Measurements from ENCODE around the gene APOBR. TPM values are rescaled to one million over a fixed set of nuclear protein-coding genes. Genes with fewer than 3 reads are reported as not detected.

The APOBR gene
- total and polyA plus RNA-seq, 9 of the 15 experiments (the other 6 are each of a cell fraction or from before 2014, with no cell fraction given) = 0.08 to 6.1 (median 2.8) TPM; not detected in 1

DNA sequence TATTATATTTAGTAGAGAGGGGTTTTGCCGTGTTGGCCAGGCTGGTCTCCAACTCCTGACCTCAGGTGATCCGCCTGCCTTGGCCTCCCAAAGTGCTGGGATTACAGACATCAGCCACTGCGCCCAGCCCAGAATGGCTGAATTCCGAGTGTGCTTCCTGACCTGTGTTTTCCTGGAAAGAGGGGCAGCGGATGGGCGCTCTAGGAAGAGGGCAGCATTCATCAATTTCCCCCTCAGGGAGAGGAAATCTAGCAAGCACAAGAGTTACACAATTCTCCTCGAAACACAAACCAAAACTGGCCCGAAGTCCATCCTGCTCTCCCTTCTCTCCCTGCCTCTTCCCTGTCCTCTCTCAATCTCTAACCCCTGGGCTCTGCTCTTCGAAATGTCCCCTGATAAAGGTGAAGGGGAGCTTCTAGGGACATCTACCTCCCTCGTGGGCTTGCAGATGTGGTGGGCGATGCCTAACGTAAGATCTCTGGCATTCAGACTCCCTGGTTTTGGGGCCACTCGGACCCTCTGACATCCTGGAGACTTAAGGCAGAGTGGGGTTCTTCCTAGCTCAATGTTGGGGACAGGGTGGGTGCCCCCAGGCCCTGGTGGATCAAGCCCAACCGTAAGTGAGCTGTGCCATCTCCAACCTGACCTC, 11.2 kb downstream of the APOBR start:
- WGBS (ENCODE audit: insufficient coverage, low coverage, missing lambda C conversion rate) = 9% methylated on average over 14 of the region's 14 CpGs
- Histone ChIP-seq H3K4me3 (no peak overlapping the region), H3K36me3 (ENCODE audit: control insufficient read depth, insufficient read depth, low read length) (no peaks in the 10 kb centered on the region), H3K27ac (ENCODE audit: extremely low read depth, low read depth, low read length) (no peak overlapping the region), H3K9me3 (replicated peaks; ENCODE audit: control insufficient read depth, insufficient read depth, low read depth, low read length) (no peaks in the 10 kb centered on the region), H3K79me2 (ENCODE audit: control insufficient read depth, insufficient read depth, low read length) (no peaks in the 10 kb centered on the region), H3K9me1 (ENCODE audit: control insufficient read depth, insufficient read depth, low read length) (no peaks in the 10 kb centered on the region), H3K9ac (ENCODE audit: insufficient read depth in 1 of 2, low read depth in 2 of 2, low read length in 2 of 2) (no peak overlapping the region), H2AFZ (ENCODE audit: low read depth, low read length) (no peak overlapping the region), H3K4me1 (replicated peaks in 1 of 2; ENCODE audit: control insufficient read depth in 2 of 2, insufficient read depth in 2 of 2, low read length in 2 of 2) (peaks cover 0 to 15% of the 10 kb centered on the region in 2 experiments; a peak in 3 of 5 replicates), H4K20me1 (replicated peaks; ENCODE audit: control insufficient read depth, insufficient read depth, low read length) (no peaks in the 10 kb centered on the region), H3K4me2 (ENCODE audit: insufficient read depth, low read length) (no peak overlapping the region), H3K27me3 (ENCODE audit: control insufficient read depth in 2 of 2, insufficient read depth in 2 of 2, low read length in 2 of 2) (peaks cover 0 to 32% of the 10 kb centered on the region in 2 experiments; a peak in 3 of 5 replicates)
- TF ChIP-seq ZNF586 (CRISPR knock-in tag; conservative IDR thresholded peaks at IDR 0.05) = no peak
- TF ChIP-seq, protein P1, sequence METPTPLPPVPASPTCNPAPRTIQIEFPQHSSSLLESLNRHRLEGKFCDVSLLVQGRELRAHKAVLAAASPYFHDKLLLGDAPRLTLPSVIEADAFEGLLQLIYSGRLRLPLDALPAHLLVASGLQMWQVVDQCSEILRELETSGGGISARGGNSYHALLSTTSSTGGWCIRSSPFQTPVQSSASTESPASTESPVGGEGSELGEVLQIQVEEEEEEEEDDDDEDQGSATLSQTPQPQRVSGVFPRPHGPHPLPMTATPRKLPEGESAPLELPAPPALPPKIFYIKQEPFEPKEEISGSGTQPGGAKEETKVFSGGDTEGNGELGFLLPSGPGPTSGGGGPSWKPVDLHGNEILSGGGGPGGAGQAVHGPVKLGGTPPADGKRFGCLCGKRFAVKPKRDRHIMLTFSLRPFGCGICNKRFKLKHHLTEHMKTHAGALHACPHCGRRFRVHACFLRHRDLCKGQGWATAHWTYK (CRISPR knock-in tag; IDR thresholded peaks at IDR 0.05) = no peak
- no peak for TF ChIP-seq OTX1 (CRISPR knock-in tag; IDR thresholded peaks at IDR 0.05)
- TF ChIP-seq ZNF79 (CRISPR knock-in tag; IDR thresholded peaks at IDR 0.05; ENCODE audit: low read depth) = no peak
- no peak for TF ChIP-seq ZNF444 (CRISPR knock-in tag; IDR thresholded peaks at IDR 0.05)
- no peak for TF ChIP-seq TRIM28 (IDR thresholded peaks at IDR 0.05)
- TF ChIP-seq ETV5 (CRISPR knock-in tag; IDR thresholded peaks at IDR 0.05; ENCODE audit: low read depth) = no peak
- TF ChIP-seq ZNF224 (CRISPR knock-in tag; IDR thresholded peaks at IDR 0.05) = no peak
- no peak for TF ChIP-seq HMG20A (CRISPR knock-in tag; conservative IDR thresholded peaks at IDR 0.05)
- no peak for TF ChIP-seq ZNF263 (CRISPR knock-in tag; IDR thresholded peaks at IDR 0.05; ENCODE audit: borderline replicate concordance)
- TF ChIP-seq, protein P2, sequence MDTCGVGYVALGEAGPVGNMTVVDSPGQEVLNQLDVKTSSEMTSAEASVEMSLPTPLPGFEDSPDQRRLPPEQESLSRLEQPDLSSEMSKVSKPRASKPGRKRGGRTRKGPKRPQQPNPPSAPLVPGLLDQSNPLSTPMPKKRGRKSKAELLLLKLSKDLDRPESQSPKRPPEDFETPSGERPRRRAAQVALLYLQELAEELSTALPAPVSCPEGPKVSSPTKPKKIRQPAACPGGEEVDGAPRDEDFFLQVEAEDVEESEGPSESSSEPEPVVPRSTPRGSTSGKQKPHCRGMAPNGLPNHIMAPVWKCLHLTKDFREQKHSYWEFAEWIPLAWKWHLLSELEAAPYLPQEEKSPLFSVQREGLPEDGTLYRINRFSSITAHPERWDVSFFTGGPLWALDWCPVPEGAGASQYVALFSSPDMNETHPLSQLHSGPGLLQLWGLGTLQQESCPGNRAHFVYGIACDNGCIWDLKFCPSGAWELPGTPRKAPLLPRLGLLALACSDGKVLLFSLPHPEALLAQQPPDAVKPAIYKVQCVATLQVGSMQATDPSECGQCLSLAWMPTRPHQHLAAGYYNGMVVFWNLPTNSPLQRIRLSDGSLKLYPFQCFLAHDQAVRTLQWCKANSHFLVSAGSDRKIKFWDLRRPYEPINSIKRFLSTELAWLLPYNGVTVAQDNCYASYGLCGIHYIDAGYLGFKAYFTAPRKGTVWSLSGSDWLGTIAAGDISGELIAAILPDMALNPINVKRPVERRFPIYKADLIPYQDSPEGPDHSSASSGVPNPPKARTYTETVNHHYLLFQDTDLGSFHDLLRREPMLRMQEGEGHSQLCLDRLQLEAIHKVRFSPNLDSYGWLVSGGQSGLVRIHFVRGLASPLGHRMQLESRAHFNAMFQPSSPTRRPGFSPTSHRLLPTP (IDR thresholded peaks at IDR 0.05; ENCODE audit: borderline replicate concordance, extremely low read depth, insufficient read length) = no peak
- TF ChIP-seq, protein P3, sequence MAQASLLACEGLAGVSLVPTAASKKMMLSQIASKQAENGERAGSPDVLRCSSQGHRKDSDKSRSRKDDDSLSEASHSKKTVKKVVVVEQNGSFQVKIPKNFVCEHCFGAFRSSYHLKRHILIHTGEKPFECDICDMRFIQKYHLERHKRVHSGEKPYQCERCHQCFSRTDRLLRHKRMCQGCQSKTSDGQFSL (CRISPR knock-in tag; IDR thresholded peaks at IDR 0.05) = no peak
- TF ChIP-seq, protein P3 (tag; IDR thresholded peaks at IDR 0.05) = no peak
- TF ChIP-seq ZNF174 (CRISPR knock-in tag; IDR thresholded peaks at IDR 0.05) = no peak
- TF ChIP-seq NONO (IDR thresholded peaks at IDR 0.05; ENCODE audit: low read depth in 2 of 2, low read length in 1 of 2) = no peak
- FAIRE-seq = no peak
- BruUV-seq (replicated peaks) = no TSS peak
- no peak for ATAC-seq
- intact Hi-C loops (cut with micrococcal nuclease) = no loop called here
- POLR2A ChIA-PET = interaction anchor here (1.3 kb wide), 1 partner anchor 17 kb away, joined by 5 read pairs; no protein-coding TSS in a partner anchor
- CTCF ChIA-PET (ENCODE audit: low intra/inter-chr PET ratio) = interaction anchor here (0.7 kb wide), 1 partner anchor 1266 kb away, joined by 3 read pairs; no protein-coding TSS in a partner anchor
- peak in 1 of 4 experiments; percentile 10 for DNase-seq (ENCODE audit: extremely low read depth in 1 of 4, low spot score in 3 of 4)
- in situ Hi-C loops (cut with MboI) = no loop called here
